ENCODE data around the gene SYT13.
"Not testable (repeated sequence)": the region's sequence is repeated elsewhere in the genome, so short reads cannot be mapped to it uniquely, and the experiment has no call there.

SYT13 gene

DNA sequence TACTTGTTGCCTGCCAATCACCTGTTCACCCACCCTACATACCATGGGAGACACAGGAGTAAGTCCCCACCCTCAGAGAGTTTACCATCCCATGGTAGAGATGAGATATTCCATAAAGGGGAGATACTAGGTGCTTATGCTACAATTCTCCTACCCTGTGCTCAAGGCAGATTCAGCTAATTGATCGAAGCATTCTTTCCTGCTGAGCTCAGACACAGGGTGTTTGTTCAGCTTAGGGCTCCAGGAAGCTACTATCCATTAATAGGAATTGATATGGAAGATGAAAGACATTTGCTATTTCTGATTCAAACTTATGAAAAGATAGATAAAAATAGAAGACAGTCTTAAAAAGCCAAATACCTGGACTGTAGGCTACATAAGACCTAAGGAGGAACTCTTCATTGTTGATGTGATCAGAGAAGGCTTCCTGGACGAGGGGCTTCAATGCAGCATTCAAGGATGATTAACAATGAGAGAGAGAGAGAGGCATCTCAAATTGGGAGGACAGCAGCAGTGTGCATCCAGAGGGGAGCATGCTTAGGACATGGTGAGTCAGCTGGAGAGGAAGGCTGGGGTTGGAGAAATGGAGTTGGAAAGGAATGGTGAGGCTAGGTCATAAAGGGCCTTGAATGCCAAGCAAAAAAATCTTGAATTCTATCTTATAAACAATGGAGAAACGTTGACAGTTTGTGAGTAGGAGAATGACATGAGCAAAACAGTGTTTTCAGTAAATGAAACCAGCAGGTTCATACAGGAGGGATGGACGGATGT is 15.0 kb downstream of the SYT13 start:
- DNase-seq, result no peak

DNA sequence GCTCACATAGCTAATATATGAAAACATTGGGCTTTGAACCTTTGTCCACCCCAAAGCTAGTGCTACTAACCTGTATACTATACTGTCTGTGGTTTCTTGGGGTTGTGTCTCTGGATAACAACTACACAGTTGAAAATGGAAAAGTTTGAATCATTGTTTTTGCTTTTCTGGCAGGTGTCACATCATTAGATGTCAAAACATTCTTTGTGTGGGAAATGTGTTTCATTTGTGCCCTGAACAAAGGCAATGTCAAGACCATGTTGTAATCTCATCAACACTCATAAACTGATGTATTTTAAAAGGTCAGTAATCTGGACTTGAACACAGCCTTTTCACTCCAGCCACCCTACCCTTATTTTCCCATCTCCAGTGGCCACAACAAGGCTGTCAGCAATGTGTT is 16.5 kb downstream of the SYT13 start:
- DNase-seq, result no peak

DNA sequence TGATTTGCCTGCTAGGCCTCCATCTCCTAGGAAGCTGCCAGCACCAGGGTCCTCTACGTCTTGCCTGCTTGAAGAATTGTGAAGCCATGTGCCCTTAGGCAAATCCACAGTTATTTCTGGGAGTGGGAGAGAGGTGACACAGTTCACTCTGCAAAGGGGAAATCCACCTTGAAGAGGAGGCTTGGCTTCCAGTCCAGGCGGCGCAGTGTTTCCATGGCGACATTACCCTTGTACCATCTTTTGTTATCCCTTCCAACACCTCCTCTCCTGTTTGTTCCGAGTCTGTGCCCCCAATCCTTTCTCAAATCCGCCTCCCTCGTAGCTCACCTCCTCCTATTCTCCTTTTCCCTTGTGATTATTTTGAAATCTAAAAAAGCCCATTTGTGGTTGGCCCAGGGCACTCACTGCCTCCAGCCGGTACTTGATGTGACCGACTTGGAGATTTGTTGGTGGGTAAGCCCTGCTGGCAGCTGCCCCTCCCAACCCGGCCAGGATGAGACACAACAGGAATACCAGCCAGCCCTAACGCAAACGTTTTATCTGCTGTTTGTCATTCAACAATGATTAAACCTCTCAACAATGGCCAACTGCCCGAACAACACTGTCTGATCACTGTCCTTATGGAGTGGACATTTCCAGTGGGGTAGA is 18.4 kb downstream of the SYT13 start:
- DNase-seq, result no peak

DNA sequence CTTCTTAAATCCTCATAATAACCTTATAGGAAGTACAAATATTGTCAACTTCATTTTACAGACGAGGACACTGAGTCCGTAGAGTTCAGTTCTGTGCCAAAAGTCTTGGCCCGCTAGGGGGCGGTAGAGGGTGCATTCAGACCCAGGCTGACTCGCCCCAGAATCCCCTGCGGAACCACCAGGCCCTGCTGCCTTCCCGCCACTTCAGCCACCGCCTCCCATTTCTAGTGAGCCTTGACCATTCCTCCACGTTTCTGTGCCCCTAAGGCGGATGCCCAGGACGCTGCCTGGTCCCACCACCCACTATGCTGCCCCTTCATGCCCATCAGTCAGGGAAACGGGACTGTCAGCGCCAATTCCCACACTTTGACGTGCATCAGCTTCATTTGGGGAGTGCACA is 19.1 kb downstream of the SYT13 start:
- DNase-seq, result no peak

DNA sequence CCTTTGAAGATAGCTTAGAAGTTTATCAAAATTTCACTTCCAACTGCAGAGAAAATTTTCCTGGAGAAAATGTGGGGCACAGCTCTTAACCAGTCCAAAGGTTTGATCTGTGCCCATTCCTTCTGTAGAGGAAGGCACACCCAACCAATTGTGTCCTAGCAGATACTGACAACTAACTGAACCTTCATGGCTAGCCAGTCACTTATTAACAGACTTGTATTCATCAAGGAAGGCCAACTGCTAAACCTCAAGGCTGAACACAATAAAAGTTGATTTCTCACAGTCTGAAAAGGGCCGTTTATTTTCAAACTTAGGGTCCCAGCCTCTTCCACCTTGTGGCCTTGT is 19.5 kb downstream of the SYT13 start:
- no peak for DNase-seq

DNA sequence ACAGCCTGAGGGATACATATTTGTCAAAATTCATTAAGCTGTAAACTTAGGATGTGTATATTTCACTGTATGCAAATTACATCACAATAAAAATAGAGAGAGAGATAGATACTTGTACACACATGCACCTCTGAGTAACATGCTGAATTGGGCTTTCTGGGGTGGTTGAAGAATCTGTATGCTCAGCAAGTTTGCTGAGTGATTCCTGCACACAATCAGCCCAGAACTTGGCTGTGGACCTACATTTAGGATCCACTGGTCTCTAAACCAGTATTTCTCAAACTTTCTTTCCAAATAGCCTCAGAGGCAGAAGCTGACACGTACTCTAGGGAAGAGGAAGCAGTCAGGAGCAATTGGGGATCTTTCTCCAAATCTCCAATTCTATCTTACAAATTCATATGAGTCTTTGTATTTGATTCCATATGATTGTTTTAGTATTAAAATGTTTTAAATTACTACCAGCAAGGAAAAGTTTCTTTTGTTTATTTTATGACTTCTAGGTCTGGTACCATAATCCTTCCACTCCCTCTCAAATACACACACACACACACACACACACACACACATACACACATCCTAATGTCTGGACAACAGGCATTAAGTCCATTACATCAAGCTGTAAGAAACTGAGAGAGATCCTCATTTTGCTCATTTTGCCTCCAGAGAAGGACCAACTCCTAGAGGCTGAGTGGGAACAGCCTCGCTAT is 20.0 kb downstream of the SYT13 start:
- DNase-seq, result no peak

DNA sequence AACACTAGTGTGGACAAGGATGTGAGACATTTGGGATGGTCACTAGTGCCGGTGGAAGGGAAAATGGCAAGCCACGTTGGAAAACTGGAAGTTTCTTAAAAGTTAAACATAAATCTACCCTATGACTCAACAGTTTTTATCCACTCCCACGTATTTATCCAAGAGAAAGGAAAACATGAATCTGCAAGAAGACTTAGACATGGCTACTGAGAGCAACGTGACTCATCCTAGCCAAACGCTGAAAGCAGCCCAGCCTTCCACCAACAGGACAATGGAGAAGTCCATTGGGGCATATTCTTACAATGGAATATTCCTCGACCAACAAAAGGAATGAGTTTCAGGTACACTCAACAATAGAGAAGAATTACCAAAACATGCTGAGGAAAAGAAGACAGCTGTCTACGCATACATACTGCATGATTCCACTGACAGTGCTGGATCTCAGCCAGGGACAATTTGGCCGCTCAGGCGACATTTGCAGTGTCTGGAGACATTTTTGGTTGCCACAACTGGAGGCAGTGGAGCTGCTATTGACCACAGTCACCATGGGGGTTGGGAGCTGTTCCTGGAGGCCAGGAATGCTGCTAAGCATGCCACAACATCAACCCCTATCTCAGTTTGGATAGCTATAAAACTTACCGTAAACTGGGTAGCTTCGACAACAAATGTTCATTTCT is 21.2 kb downstream of the SYT13 start:
- no peak for DNase-seq

DNA sequence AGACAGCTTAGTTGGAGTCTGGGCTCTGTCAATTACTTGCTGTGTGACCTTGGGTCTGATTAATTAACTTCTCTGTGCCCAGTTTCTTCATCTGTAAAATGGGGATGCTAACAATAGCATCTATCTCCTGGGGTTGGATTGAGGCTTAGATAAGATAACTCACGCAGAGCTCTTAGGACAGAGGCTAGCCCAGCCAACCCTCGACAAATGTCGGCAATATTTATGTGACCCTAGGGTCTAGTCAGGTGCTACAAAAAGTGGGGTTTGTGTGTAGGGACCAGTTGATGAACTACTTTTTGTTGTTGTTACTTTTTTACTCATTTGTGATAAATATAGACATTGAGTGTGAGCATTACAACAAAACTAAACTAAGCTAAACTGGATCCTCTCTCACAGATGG is 22.4 kb downstream of the SYT13 start:
- DNase-seq, result no peak

DNA sequence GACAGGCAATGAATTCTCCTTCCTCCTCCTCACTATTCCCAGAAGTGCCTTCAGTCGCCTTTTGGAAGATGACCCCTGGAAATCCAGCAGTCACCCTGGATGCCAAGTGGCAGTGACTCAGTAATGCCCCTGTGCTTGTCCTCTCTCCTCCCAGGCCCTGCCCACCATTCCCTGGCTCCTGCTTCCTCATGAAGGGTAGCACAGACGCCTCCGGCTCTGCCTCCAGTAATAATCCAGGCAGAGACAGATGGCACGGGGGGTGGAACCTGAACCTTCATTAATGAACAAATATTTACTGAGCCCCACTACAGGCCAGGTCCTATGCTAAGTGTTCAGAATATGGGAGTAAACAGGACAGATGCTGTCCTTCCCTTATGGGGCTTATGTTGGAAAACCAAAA is 23.2 kb downstream of the SYT13 start:
- DNase-seq, result no peak

DNA sequence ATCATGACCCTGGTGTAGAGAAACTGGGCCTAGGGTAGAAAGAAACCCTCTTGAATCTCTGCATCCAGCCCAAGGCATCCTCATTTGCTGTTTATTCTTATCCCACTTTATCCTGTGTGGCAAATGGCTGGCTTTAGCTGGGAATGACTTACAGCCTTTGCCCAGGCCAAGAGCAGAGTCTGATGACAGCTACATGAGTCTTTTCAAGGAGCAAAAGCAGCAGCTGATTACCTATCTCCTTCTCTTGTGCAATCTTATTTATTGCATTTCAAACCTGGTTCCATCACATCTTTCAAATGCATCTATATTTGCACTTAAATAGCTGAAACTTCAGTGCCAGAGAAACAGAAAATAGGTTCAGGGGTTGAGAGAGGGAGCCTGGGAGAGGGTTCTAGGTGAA is 26.1 kb downstream of the SYT13 start:
- DNase-seq, result no peak

DNA sequence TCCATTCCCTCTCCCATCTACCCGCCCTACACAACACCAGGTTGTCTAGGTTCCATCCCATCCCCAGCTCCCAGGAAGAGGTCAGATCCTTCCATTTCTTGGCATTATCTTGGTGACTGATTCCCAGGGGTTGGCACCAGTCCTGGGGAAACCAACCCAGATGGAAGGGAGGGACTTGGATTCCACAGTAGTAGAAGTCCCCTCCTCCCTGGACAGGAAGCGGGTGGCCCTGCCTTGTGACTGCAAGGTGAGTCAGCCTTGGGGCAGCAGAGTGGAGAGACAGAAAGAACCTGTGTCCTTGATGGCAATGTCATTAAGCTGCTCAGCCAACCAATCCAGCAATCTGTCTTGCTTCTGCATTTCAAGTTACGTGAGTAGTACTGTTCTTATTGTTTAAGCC is 26.5 kb downstream of the SYT13 start:
- DNase-seq, result no peak

DNA sequence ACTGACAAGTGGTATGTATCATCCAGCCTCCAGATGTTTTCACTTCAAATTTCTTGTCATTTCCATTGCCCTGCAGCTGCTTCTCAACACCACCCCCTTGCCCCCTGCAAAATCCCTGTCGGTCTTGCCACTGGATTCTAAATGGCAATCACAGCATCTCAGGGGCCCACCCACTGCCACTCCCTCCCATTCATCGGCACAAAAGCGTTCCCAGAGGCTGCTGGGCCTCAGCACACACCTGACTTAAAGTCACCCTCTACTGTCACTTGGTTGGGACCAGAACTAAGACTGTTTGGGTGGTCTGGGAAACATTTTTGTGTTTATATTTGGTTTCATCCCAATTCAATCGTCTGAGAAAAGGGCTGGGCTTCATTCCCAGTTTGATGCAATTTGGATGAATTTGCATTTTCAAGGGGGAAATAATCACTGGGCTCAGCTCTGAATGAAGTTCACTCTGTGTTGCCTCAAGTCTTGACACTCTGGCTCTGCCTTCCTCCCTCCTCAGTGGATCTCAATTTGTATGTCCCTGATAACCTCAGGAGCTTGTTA is 27.1 kb downstream of the SYT13 start:
- no peak for DNase-seq

DNA sequence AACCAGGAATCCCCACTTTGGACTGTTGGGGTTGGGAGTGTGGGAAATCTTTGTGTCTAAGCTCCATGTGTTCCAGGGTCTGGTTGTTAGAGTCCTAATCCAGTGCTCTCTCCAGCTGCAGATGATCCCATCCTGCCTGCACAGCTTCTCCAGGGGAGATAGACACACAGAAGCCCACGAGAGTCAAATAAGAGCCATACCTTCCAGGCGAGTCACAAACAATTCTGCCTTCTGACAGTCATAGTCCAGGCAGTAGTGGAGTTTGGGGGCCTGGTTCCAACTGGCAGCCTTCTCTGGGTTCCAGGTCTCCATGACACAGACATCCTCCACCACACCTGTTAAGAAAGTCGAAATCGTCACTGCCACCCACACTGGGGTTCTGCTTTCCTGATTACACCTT is 32.1 kb downstream of the SYT13 start:
- no peak for DNase-seq

DNA sequence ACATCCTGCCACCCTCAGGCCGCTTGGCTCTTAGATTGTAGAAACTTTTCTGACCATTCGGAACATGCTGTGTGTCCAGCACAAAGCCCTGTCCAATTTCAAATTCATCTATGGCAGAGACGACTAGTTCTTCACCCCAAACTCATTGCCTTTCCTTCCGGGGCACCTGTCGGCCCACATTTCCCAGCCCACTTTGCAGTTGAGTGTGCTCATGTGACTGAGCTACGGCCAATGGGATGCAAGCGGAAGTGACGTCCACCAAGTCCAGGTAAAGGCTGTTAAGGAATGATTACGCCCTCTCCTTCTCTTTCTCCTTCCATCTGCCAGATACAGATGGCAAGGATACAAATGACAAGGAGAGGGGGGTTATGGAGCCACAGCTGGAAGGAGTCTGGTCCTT is 32.5 kb downstream of the SYT13 start:
- no peak for DNase-seq

DNA sequence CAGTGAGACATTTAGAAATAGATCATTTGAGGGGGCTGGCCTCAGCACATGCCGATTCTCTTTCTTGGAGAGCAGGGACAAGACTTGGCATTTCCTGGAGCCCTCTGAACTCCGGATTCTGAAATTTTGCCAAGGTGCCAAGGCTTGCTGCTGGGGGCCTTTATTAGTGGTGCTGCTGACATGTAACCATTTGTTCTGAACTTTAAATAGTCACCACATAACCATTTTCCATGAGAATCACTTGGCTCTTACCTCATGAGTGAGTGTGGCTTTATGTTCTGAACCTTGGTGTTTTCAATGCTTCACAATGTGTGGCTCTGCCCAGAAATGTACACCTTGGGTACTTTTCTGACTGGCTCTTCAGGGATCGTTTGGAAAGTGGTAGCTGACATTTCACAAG is 33.3 kb downstream of the SYT13 start:
- DNase-seq, result no peak

DNA sequence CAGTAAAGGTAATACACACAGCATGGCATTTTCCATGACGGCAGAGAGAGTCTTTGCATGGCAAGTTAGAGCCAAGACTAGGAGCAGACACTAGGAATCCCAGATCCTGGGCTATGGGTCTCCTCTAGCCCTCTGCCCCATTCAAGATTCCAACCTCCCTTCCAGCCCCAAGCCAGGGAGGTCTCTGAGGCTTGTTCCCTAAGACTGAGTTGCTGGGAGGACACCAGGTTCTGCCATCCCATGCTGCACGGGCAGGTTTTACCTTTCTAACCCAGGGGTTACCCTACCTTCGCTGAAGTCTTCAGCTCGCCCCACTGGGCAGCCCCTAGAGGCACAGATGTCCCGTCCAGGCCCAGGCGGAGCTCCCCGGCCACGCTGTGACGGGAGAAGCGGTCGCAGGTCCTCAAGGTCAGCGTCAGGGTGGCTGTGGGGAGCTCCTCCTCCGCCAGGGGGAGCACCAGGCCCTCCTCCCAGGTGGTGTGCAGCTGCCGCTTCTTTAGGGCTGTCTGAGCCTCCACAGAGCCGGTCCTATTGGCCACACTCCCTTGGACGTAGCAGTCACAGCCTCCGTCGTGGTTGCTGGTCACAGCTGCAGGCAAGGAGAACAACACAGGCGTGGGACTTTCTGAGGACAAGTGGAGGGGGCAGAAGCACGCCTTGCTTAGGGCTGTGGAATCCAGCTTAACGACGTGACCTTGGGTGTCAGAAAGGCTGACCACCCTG is 33.8 kb downstream of the SYT13 start:
- no peak for DNase-seq

DNA sequence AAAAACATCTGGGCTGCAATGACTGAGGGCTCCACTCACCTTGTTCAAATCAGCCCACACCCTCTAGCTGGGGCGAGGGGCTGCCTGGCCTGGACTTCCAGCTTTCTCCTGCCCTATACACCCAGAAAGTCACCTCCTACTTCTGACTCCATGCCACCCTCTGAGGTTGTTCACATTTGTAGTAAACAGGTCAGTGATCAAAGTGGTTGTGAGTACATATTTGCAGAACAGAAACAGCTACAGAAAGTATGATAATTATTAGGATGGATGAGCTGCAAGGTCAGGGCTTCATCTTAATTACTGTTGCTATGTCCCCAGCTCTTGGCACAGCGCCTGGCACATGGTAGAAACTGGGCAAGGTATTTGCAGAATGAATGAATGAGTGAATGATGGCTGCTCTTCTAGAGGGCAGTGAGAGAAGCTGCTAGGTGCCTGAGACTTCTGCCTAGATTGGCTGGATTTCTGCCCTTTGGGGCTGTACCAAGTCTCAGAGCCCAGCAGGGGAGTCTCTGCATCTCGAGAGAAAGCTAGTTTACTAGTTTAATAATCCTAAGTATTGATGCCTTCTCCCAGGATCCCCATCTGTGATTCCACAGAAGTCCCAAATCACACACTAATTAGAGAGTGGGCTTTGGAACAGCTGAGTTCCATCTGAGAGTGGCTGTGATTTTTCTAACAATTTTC is 36.0 kb downstream of the SYT13 start:
- DNase-seq, result no peak

DNA sequence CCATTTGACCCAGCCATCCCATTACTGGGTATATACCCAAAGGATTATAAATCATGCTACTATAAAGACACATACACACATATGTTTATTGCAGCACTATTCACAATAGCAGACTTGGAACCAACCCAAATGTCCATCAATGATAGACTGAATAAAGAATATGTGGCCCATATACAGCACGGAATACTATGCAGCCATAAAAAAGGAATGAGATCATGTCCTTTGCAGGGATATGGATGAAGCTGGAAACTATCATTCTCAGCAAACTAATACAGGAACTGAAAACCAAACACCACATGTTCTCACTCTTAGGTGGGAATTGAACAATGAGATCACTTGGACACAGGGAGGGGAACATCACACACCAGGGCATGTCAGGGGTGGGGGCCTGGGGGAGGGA is 36.8 kb downstream of the SYT13 start:
- not testable (repeated sequence) for DNase-seq

DNA sequence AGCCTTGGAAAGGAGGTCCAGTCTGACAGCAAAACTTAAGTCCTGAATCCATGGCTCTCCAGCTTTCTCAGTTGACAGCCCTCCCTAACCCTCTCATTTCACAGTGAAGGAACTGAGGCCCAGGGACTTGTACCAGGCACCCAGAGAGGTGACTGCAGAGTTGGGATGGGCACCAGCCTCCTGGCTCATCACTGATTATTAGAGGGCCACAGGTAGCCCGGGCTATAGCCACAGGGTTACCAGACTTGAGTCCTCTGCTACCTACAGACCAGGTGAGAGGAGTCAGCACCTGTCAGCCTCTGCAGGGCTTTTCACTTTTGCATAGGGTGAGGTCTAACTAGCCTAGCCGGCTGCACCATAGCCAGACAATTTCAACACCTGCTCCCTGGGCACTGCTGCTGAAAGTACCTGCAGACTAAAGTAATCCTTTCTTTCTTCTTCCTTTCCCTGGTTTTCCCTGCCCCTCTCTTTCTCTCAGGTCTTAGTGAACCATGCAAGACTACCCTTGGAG is 37.6 kb downstream of the SYT13 start:
- no peak for DNase-seq

DNA sequence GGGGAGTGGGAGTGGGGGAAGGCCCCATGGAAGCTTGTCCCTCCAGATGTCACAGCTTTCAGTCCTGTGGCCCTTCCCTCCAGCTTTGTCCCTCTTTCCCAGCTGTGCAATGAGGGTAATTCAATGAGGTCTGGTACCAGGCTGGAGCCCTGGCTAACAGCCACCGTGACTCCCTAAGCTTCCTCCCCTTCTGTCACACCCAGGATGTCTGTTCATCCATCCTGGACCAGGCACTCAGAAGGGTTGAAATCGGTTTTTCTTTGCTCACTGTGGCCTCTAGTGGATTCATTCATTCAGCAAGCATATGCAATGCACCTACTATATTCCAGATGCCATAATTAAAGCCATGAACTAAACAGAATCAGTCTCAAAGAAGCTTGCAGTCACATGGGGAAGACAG is 38.7 kb downstream of the SYT13 start:
- DNase-seq, result no peak

DNA sequence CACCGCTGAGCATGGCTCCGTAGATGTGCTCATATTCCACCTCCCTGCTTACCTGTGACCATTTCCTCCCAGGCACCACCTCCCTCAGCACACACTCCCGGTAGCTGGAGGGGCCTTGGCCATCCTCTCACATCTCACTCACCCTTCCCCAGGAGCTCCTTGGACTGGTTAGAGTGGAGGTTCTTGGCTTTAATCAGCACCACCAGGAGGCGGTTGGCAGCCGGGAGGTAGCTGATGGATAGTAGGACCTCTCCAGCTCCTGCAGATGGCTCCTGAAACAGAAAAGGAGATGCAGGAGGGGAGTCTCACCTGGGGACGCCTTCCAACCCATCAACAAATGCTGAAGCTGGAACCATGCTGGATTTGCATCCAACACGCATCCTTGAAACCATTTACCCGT is 39.9 kb downstream of the SYT13 start:
- no peak for DNase-seq
